Activated naive CD8-positive, alpha-beta T cell treated with anti-CD3 and anti-CD28 coated beads, Interleukin-2, amount 50 U/mL, for 16 hours (primary cell): ENCODE measurements around the gene TMEM63C.

Source experiments
- DNase-seq: peaks from one replicate; pipeline ENCODE4 v3.0.0-alpha.2; 2020; ENCODE audit warnings: low read depth, low spot score

TMEM63C gene

DNA sequence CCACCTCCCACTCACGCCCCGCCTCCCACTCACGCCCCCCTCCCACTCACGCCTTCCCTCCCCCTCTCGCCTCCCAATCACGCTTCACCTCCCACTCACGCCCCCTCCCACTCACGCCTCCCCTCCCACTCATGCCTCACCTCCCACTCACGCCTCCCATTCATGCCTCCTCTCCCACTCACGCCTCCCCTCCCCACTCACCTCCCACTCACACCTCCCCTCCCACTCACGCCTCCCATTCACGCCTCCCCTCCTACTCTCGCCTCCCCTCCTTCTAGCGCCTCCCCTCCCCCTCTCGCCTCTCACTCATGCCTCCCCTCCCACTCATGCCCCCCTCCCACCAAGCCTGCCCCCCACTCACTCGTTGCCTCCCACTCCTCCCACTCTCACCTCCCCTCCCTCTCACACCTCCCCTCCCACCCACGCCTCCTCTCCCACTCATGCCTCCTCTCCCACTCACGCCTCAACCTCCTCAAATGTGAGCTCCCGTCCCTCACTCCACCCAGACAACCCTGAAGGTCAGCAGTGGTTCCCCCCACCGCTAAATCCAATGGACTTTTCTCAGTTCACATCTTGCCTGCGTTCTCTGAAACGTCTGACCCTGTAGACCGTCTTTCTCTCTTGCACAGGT lies 39.8 kb downstream of the TMEM63C start:
- no peak for DNase-seq

DNA sequence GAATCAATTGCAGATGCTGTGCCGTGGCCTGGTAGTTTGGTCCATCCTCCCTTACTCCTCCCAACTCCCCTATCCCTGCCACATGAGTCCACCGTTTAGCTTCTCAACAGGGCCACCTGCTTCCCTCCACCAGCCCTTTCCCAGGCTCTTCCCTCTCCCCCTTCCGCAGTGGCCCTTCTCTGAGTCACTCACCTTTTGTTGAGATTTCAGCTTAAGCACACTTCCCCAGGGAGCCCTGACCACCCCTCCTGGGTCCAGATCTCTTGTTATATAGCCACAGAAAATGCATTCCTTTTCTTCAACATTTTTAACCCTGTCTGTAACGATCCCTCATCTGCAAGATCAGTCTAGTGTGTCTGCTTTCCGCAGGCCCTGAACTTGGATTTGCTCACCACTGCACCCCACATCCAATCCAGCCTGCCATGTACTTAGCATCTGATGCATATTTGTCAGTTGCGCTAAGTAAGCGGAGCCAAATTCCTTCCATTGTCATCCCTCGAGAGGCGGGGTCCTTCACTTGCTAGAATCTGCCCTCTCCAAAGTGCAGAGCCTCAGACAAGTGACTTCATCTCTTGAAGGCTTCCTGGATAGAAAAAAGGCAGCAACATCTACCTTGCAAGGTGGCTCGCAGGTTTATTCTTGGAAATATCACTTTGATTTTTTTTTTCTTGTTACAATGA lies 41.1 kb downstream of the TMEM63C start:
- no peak for DNase-seq

DNA sequence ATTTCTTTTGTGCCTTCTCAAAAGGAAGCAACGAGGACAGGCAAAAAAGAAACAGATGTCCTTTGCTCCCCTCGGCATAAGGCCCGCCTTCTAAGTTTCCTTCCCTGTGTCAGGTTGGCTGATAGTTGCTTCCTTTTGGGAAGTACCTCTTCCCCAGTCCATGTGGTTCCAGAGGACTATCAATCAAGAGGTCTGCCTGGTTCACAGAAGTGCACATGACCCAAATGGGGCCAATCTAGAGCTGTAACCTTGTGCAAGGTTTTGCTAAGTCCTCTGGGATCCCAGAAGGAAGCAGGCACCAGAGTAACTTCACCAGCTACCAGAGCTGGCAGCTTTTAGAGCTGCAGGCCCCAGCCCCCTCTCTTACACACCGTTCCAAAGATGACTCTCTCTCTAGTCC lies 42.6 kb downstream of the TMEM63C start:
- no peak for DNase-seq

DNA sequence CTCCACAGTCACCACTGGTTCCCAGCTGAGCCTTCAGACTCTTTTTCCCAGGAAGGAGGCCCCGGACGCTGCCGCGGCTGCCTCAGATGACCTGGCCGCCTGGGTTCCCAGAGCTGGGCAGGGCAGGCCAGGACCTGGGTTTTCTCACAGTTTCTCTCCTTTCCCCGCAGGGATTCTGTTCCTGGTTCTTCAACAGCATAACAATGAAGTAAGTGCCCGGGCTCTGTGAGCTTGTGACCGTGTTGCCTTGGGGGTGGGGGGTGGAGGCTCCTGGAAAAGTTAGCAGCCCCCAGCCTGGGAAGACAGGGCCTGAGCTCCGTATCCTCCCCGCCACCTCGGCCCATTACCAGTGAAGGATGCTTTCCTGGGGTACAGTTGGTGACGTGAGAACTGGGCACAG lies 43.7 kb downstream of the TMEM63C start:
- DNase-seq: no peak

DNA sequence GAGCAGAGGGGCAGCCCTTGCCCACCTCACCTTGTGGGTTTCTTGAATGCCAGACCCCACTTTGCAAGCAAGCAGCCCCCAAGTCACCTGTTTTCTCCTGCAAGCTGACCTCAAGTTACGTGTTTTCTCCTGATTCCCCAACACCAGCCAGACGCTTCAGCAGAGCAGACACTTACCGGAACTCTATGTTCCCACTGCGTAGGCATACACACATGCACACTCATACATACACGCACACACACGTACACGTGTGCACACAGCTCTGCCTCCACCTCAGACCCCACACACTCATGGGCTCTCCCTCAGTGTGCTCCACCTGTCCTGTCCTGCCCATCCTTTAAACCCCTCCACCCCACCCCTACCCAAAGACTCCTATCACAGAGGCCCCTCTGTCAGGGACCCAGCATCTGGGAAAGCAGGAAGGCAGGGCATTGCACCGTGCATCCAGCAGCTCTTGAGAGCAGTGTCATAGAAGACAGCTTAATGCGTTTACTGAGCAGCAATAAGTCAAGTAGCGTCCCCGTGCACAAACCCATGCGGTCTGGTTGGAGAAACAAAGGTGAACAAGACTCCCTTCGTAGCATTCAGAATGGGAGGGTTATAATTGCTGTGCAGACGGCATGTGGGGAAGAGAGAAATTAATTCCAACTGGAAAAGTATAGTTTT lies 44.4 kb downstream of the TMEM63C start:
- DNase-seq: no peak

DNA sequence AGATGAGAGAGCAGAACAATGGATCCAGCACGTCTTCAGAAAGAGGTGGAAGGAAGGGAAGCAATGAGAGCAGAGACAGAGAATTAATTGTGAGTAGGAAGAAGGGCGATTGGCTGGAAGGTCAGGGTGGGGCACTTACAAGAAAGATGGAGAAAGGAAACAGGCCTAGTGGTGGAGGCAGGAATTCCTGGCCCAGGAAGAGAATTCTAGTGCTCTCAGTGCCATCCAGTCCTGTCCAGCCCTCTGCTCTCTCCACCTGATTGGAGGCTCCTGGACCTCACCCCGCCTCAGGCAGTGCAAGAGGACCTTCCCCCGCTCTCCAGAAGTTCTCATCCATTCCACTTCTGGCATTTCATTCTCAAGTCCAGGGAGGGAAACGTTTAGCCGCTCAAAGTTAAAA lies 46.5 kb downstream of the TMEM63C start:
- no peak for DNase-seq

DNA sequence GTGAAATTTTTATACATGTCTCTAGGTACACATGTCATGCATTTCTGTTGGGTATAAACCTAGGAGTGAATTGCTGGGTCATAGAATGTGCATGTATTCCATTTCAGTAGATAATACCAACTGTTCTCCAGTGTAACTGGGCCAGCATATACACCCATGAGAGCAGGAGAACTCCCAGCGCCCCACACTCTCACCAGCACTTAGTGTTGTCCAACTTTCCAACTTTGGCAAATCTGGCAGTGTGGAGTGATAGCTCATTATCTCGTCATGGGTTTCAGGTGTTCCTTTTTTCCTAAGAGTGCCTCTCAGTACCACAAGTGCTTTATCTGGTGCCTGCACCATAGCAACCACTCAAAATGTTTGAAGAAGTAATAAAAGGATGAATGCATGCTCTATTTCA lies 49.3 kb downstream of the TMEM63C start:
- no peak for DNase-seq

DNA sequence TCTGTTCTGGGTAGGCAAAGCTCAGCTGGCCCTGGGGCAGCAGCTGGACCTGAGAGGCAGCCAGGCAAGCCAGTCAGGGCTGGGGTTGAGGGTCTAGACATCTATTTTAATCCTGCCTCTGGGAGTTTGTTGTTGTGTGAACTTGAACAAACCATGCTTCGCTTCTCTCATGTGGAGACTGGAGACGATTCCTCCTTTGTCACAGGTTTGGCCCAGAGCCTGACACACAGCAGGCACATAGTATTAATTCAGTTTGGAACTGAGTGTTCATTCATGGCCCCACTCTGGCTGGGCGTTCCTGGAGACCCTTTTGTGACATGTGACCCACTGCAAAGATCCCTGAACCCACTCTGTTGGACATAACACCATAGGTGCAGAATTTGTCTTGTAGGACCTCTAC lies 50.1 kb downstream of the TMEM63C start:
- DNase-seq: no peak

DNA sequence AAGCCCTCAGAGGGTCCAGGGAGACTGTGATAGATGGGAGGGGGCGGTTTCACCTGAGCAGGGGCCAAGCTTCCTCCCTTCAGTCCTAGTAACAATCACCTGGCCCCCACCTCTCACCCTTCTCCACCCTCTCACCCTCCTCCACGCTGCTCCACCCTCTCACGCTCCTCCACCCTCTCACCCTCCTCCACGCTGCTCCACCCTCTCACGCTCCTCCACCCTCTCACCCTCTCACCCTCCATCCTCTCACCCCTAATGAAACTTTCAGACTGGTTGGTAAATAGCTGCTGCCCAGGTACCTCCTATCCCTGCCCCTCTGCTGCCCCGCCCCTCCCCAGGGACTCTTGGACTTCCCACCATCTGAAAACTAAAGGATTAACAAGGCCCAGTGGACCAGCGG lies 55.2 kb downstream of the TMEM63C start:
- no peak for DNase-seq

DNA sequence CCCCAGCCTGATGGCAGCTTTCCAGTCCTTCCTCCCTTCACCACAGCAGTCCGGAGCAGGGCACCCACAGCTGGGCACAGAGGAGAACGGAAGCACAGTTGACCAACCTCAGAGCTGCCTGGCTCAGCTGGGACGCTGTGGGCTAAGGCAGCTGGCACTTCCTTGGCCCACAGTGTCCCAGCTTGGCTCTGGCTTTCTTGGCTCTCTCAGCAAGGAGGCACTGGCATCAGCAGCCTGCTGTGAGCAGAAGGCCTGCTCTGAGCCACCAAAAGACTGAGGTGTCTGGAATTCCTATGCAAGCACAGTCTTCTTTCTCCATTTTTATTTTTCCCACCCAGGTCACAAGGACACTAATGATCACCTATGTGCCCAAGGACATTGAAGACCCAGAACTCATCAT lies 56.8 kb downstream of the TMEM63C start:
- DNase-seq: no peak

DNA sequence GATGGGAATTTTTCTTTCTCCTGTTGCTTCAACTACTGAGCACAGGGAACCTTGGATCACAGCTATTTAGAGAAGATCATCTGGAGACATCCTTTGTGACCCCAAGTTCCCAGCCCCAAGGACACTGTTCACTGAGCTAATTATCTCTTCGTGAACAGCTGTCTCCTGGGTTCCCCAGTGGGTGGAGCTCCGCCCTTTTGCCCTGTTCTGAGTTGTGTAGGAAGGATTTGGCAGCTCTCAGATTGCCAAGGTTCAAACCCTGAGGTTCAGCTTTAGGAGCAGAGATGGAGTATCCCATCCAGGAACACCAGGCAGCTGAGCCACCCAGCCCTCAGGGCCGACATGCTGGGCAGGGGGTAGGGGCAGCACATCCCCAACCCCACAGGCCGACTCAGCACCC lies 57.4 kb downstream of the TMEM63C start:
- DNase-seq: no peak

DNA sequence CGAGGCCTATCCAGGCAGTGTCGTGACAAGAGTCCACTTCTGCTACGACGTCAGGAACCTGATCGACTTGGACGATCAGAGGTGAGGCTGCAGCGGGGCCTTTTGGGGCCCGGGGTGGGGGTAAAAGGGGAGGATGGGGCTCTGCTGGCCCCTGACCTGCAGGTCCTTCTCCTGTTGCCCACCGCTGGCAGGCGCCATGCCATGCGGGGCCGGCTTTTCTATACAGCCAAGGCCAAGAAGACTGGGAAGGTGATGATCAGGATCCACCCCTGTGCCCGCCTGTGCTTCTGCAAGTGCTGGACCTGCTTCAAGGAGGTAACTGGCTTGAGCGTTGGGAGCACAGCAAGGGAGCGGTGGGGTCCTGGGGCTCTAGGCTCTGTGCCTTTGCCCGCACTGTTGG lies 57.8 kb downstream of the TMEM63C start:
- DNase-seq: no peak

DNA sequence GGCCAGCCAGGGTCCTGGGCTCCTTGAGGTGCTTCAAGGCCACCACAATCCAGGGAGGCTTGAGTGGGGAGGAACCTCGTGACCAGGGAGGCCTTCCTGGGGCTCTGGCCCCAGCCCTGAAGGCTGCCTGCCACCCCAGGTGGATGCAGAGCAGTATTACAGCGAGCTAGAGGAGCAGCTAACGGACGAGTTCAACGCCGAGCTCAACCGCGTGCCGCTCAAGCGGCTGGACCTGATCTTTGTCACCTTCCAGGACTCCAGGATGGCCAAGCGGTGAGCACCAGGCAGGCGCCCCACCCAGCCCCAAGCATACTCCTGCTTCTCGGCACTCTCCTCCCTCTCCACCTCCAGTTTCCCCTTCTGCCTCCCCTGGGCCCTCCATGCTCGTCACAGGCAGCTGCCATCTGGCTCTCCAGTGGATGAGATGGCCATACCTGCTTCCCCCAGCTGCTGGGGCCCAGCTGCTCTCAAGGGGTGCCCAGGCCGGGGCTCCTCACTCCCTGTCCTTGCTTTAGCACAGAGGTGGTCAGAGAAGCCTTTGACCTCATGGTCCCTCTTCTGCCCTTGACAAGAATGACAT lies 58.8 kb downstream of the TMEM63C start:
- no peak for DNase-seq

DNA sequence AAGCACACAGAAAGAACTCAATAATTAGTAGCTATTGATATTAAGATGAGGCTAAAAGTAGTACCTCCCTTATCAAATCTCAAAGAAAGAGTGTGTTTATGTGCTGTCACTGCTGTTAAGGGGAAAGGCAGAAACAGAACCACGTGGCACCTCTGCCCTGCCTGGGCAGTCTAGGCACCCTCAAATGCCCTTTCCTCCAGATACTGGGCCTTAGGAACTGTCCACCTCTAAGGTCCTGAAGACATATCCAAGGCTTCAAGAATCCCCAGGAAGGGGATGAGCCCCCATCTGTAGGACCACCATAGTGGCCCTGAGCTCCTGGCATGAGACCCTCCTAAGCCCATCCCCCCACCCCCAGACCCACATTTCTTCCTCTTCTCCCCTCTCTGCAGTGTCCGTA lies 60.4 kb downstream of the TMEM63C start:
- DNase-seq: no peak

DNA sequence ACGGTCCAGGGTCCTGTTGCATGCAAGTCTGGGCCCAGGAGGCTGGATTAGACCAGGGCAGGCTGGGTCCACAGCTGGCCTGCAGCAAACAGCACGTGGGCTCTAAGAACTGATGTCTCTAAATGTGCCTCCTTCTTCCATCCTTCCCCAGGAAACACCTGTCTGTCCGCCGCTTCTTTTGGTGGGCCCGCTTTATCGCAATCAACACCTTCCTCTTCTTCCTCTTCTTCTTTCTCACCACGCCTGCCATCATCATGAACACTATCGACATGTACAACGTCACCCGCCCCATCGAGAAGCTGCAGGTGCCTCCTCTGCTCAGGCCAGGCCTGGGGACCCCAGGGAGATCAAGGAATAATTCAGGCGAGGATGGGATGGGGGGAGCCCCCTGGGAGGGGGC lies 61.2 kb downstream of the TMEM63C start:
- no peak for DNase-seq

DNA sequence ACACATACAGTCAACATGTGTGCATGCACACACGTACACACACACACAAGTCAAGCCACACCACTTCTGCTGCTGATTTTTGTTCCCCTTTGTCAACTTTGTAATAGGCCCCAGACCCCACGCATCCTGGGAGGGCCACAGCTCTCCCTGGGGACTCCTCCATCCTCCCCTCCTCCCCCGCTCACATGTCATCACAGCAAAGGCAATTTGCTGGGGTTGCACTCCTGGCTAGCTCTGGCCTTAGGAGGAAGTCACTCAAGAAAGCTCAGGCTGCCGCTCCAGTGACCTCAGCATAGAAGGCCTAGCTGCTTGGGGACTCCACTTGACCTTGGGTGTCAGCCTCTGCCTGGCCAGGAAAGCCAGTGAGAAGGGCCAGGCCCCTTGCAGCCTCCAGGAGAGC lies 62.3 kb downstream of the TMEM63C start:
- no peak for DNase-seq

DNA sequence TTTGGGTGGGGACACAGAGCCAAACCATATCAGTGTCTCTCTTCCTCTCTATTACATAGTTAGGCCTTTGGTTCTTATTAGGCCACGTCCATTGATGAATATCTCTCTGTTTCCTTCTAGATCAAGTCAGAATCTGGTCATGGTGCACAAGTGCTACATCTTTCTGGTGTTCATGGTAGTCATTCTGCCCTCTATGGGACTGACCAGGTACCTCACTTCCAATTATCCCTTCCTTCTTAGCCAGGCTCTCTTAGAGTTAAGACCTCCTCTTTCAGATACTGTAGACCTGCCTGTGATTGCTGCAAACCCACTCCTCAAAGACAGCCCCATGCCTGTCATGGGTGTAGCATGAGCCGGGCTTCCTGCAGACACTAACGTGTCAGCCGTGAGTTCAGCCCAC lies 64.2 kb downstream of the TMEM63C start:
- DNase-seq: no peak

DNA sequence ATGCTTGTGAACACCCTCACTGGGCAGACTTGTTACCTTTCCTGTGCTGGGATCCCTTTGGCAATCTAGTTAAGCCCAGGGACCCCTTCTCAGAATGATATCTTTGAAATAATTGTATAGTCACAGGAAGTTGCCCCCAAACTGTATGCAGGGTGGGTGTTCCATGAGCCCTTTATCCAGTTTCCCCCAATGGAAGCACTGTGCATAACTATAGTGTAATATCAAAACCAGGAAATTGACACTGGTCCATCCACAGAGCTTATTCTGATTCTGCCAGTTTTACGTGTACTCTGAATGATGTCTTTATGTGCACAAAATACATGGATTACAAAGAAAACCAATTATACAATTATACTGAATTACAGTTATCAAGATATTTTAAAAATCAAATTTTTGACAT lies 65.2 kb downstream of the TMEM63C start:
- DNase-seq: no peak

DNA sequence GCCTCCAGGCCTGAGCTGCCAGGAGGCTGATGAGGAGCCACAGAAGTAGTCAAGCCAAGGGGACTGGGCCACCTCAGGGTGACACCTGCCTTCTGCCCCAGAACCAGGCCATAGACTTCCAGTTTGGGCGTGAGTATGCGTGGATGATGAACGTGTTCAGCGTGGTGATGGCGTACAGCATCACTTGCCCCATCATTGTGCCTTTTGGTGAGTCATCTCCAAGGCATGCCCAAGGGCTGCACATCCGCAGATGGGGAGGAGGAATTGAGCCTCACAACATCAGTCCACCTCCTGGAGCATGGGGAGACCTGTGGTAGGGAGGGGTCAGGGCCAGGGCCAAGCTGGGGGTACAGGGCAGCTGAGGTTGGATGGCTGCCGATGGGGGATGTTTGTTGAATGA lies 67.1 kb downstream of the TMEM63C start:
- DNase-seq: no peak

DNA sequence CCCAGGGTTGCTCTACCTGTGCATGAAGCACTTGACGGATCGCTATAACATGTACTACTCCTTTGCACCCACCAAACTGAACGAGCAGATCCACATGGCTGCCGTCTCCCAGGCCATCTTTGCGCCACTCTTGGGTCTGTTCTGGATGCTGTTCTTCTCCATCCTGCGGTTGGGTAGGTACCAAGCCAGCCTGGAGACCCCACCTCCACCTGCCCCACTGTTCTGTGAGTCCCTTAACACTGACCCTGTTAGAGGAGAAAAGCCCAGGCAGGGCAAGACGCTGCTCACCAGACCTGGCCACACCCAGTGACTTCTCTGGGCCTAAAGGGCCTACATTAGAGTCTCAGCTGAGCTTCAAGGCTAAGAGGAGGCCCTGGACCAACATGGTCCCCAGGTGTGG lies 67.7 kb downstream of the TMEM63C start:
- no peak for DNase-seq

DNA sequence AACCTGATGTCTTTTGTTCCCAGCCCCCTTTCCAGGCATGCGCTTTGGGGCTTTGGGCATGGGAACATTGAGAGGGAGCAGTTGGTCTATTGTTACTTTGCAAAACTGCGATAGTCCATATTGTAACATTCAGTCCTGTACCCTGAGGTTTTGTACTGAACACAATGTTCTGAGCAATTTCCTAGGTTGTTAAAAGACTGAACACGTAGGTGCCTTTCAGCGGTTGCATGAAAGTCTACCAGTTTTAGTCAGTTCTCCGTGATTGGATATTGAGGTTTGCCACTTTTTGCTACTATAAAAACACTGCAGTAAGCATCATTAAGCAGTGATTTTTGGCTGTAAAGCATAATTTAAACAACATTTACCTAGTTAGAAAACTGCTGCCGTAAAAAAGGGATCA lies 69.3 kb downstream of the TMEM63C start:
- DNase-seq: no peak

DNA sequence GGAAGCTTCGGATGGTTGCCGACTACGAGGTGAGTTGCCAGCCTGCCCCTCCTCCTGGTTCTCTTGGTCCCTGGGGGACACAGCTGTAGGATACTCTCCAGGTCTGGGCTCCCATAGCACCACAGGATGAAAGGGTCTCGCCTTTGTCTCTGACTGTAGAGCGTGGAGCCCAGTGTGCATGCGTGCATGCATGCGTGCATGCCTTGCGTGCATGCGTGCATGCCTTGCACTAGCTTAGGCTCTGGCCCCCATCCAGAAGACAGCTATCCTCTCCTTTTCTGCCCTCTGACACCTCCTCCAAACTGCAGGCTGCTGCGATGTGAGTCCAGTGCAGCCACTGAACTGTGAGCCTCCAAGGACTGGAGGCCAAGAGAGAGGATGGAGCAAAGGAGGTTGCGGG lies 70.3 kb downstream of the TMEM63C start:
- DNase-seq: no peak
